ENCODE measurements around the gene CTIF. TPM values are rescaled to one million over a fixed set of nuclear protein-coding genes. Genes with fewer than 3 reads are reported as not detected.

The CTIF gene
- total RNA-seq, 1 donor from 2014 or later, result 35.1 TPM

GRCh38 chr18:48893608-48894600 is 355.1 kb downstream of the CTIF start:
- Histone ChIP-seq H3K27ac (peak overlapping the region; percentile 19), H3K36me3 (no peaks in the 10 kb centered on the region), H3K27me3 (no peaks in the 10 kb centered on the region), H3K4me1 (peaks cover 57% of the 10 kb centered on the region), H3K4me3 (no peak overlapping the region), H3K9me3 (no peaks in the 10 kb centered on the region)
- TF ChIP-seq POLR2AphosphoS5 (IDR thresholded peaks at IDR 0.05; ENCODE audit: insufficient read depth in 1 of 2, low read depth in 1 of 2) (no peak), POLR2A (IDR thresholded peaks at IDR 0.05) (no peak)
- TF ChIP-seq, protein P1, sequence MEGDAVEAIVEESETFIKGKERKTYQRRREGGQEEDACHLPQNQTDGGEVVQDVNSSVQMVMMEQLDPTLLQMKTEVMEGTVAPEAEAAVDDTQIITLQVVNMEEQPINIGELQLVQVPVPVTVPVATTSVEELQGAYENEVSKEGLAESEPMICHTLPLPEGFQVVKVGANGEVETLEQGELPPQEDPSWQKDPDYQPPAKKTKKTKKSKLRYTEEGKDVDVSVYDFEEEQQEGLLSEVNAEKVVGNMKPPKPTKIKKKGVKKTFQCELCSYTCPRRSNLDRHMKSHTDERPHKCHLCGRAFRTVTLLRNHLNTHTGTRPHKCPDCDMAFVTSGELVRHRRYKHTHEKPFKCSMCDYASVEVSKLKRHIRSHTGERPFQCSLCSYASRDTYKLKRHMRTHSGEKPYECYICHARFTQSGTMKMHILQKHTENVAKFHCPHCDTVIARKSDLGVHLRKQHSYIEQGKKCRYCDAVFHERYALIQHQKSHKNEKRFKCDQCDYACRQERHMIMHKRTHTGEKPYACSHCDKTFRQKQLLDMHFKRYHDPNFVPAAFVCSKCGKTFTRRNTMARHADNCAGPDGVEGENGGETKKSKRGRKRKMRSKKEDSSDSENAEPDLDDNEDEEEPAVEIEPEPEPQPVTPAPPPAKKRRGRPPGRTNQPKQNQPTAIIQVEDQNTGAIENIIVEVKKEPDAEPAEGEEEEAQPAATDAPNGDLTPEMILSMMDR (IDR thresholded peaks at IDR 0.05), result no peak
- intact Hi-C loops (cut with DNase I), result loop anchor here (10.0 kb wide), 1 partner anchor 591 kb away; the partner anchor contains the start of gene C18orf32
- DNase-seq (ENCODE audit: extremely low spot score in 2 of 2), result no peak

- TF ChIP-seq, protein P1 (IDR thresholded peaks at IDR 0.05), result no peak
- no peak for TF ChIP-seq POLR2AphosphoS5 (IDR thresholded peaks at IDR 0.05; ENCODE audit: insufficient read depth in 1 of 2, low read depth in 1 of 2)
- no peak for TF ChIP-seq POLR2A (IDR thresholded peaks at IDR 0.05)
- Histone ChIP-seq H3K27ac (peak overlapping the region; percentile 19), H3K9me3 (no peaks in the 10 kb centered on the region), H3K4me1 (peaks cover 48% of the 10 kb centered on the region), H3K27me3 (no peaks in the 10 kb centered on the region), H3K36me3 (no peaks in the 10 kb centered on the region), H3K4me3 (no peak overlapping the region)
- intact Hi-C loops (cut with DNase I), result loop anchor here (10.0 kb wide), 1 partner anchor 590 kb away; the partner anchor contains the start of gene C18orf32
- peak in 1 of 2 donors; percentile 67 for DNase-seq (ENCODE audit: extremely low spot score in 2 of 2)
Measured at GRCh38 chr18:48894799-48895346, 356.0 kb downstream of the CTIF start.

DNA sequence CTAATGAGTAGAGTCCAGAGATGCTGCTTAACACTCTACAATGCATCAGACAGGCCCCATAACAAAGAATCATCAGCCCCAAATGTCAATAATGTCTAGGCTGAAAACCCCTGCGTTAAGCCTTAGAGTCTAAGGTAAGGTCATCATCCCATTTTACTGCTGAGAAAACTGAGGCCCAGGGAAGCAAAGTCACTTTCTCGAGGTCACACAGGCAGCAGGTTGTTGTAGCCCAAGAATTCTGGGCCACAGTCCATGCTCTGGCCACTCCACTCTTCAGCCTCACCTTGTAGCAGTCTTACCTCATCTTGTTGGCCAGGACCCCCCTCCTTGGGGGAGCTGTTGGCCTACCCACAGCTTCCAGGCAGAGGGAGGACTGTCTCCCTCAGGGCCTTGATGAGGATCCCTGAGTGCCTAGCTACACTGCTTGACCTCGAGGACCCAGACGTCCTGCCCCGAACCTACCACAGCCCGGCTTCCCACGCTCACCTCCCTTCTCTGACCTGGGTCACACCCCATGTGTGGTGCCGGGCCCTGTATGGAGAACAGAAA is 357.6 kb downstream of the CTIF start:
- Histone ChIP-seq H3K36me3 (no peaks in the 10 kb centered on the region), H3K9me3 (no peaks in the 10 kb centered on the region), H3K4me3 (no peak overlapping the region), H3K27me3 (no peaks in the 10 kb centered on the region), H3K27ac (peak overlapping the region; percentile 29), H3K4me1 (peaks cover 45% of the 10 kb centered on the region)
- TF ChIP-seq POLR2A (IDR thresholded peaks at IDR 0.05) (no peak), POLR2AphosphoS5 (IDR thresholded peaks at IDR 0.05; ENCODE audit: insufficient read depth in 1 of 2, low read depth in 1 of 2) (no peak)
- TF ChIP-seq, protein P1 (IDR thresholded peaks at IDR 0.05), result no peak
- no peak for DNase-seq (ENCODE audit: extremely low spot score in 2 of 2)
- intact Hi-C loops (cut with DNase I), result loop anchor here (10.0 kb wide), 1 partner anchor 588 kb away; the partner anchor contains the start of gene C18orf32

DNA sequence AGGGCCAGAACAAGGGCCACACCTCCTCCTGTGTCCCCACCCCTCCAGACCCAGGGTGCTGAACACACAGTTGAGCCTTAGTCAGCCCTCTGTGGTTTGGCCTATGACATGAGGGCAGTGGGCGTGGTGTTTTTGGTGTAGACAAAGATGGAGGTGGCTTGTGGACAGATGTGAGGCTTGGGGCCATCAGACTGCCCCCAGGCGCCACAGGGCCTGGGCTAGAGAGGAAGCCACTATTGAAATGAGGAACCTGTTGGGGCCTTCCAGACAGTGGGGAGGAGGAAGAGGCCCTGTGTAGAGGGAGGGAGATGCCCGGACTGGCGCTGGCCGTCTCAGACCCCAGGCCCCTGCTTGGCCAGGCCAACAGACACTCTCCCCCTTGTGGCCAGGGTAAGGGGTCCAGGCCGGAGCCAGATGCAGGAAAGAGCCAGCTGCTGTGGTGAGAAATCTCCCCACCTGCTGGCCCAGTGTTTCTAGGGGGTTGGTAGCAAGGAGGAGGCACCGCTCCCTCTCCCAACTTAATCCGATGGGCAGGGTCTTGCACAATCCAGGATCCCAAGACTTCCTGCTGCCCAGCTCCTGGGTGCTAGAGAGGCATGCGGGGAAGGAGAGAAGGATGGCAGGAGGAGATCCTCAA is 358.2 kb downstream of the CTIF start:
- H3K27ac ChIP-seq, result peak overlapping the region; percentile 29
- DNase-seq (ENCODE audit: extremely low spot score in 2 of 2), result no peak
- H3K36me3 ChIP-seq, result no peaks in the 10 kb centered on the region
- H3K4me1 ChIP-seq, result peaks cover 51% of the 10 kb centered on the region
- TF ChIP-seq, protein P1 (IDR thresholded peaks at IDR 0.05), result no peak
- TF ChIP-seq POLR2A (IDR thresholded peaks at IDR 0.05) (no peak), POLR2AphosphoS5 (IDR thresholded peaks at IDR 0.05; ENCODE audit: insufficient read depth in 1 of 2, low read depth in 1 of 2) (no peak)
- no peaks in the 10 kb centered on the region for H3K27me3 ChIP-seq
- intact Hi-C loops (cut with DNase I), result loop anchor here (10.0 kb wide), 1 partner anchor 588 kb away; the partner anchor contains the start of gene C18orf32
- H3K9me3 ChIP-seq, result no peaks in the 10 kb centered on the region
- no peak overlapping the region for H3K4me3 ChIP-seq
